IMR-90 (cell line): ENCODE results near the gene POLR3E.

Experiments
- BHLHE40 ChIP-seq: fragments of 150-350 bp; IDR thresholded peaks from 2 replicates; pipeline ENCODE4 v1.6.1; 2016; ENCODE audit warnings: mild to moderate bottlenecking, low read depth, low read length
- CEBPB ChIP-seq: IDR thresholded peaks from 2 replicates; pipeline ENCODE4 v1.6.1; 2012; ENCODE audit warnings: low read depth, low read length, improper control_type of control experiment
- CHD1 ChIP-seq: IDR thresholded peaks from 2 replicates; pipeline ENCODE4 v1.6.1; 2012; ENCODE audit warnings: low read depth, low read length, improper control_type of control experiment
- ELK1 ChIP-seq: fragments of 150-350 bp; IDR thresholded peaks from 2 replicates; pipeline ENCODE4 v1.6.1; 2016; ENCODE audit warnings: low read depth, mild to moderate bottlenecking, low read length, moderate library complexity, borderline replicate concordance
- MAFK ChIP-seq: IDR thresholded peaks from 2 replicates; pipeline ENCODE4 v1.6.1; 2012; ENCODE audit warnings: low read depth, low read length, improper control_type of control experiment
- MXI1 ChIP-seq: IDR thresholded peaks from 2 replicates; pipeline ENCODE4 v1.6.1; 2012; ENCODE audit warnings: low read depth, mild to moderate bottlenecking, low read length, moderate library complexity, borderline replicate concordance
- NFE2L2 ChIP-seq: fragments of 150-350 bp; IDR thresholded peaks from 2 replicates; pipeline ENCODE4 v1.6.1; 2016; ENCODE audit warnings: low read depth, mild to moderate bottlenecking, low read length
- POLR2A ChIP-seq: IDR thresholded peaks from 2 replicates; pipeline ENCODE4 v1.6.1; 2012; ENCODE audit warnings: mild to moderate bottlenecking, low read depth, low read length
- RAD21 ChIP-seq: IDR thresholded peaks from 2 replicates; pipeline ENCODE4 v1.6.1; 2012; ENCODE audit warnings: low read length, improper control_type of control experiment
- RFX5 ChIP-seq: IDR thresholded peaks from 2 replicates; pipeline ENCODE4 v1.8.0; 2012; ENCODE audit warnings: low read depth, mild to moderate bottlenecking, low read length, moderate library complexity
- SMC3 ChIP-seq: fragments of 150-350 bp; IDR thresholded peaks from 2 replicates; pipeline ENCODE4 v1.6.1; 2016; ENCODE audit warnings: low read depth, mild to moderate bottlenecking, antibody characterized with exemption, low read length, moderate library complexity
- USF2 ChIP-seq: fragments of 150-350 bp; IDR thresholded peaks from 2 replicates; pipeline ENCODE4 v1.6.1; 2017; ENCODE audit warnings: mild to moderate bottlenecking, antibody characterized with exemption, low read length, low read depth
- TF ChIP-seq, protein P1 (sequence below): conservative IDR thresholded peaks from 2 replicates; pipeline ENCODE4 v1.5.1; 2012; ENCODE audit warnings: mild to moderate bottlenecking, low read depth, low read length, improper control_type of control experiment

DNA sequence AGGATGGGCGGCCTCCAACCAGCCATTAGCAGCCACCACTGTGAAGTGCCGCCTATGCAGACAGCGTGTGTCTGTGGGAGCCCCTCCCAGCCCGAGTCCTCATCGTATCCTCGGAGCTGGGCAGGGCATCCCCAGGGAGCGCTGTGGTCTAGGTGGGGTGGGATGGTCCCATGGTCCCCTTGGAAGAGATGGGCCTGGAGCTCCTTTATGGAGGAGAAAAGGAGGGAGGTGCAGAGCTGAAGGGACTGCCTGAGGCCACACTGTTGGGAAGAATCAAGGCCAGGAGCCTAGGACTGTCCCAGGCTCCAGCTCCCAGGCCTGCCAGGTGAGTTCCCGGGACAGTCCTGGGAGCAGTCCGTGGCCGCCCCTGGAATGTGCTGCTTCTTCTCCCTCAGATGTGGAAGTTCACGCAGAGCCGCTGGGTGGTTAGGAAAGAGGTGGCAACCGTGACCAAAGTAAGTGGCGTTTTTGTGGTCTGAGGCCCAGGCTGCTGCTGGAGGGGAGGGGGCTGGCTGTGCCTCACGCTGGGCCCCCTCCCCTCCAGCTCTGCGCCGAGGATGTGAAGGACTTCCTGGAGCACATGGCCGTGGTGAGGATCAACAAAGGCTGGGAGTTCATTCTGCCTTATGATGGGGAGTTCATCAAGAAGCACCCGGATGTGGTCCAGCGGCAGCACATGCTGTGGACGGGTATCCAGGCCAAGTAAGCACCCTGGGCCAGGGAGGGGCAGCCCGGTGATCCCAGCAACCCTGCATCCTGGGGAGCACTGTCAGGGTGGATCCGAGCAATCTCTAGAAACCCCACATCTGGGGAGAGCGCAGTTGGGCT is 27.0 kb downstream of the POLR3E start:
- TF ChIP-seq, protein P1, sequence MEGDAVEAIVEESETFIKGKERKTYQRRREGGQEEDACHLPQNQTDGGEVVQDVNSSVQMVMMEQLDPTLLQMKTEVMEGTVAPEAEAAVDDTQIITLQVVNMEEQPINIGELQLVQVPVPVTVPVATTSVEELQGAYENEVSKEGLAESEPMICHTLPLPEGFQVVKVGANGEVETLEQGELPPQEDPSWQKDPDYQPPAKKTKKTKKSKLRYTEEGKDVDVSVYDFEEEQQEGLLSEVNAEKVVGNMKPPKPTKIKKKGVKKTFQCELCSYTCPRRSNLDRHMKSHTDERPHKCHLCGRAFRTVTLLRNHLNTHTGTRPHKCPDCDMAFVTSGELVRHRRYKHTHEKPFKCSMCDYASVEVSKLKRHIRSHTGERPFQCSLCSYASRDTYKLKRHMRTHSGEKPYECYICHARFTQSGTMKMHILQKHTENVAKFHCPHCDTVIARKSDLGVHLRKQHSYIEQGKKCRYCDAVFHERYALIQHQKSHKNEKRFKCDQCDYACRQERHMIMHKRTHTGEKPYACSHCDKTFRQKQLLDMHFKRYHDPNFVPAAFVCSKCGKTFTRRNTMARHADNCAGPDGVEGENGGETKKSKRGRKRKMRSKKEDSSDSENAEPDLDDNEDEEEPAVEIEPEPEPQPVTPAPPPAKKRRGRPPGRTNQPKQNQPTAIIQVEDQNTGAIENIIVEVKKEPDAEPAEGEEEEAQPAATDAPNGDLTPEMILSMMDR, result no peak
- TF ChIP-seq RFX5 (no peak), MXI1 (no peak), POLR2A (no peak), NFE2L2 (no peak), RAD21 (no peak), SMC3 (no peak), CEBPB (no peak), BHLHE40 (no peak), ELK1 (no peak), CHD1 (no peak), USF2 (no peak), MAFK (no peak)
